IMR-90 (cell line): ENCODE data around the gene DCDC2B. TPM values are rescaled to one million over a fixed set of nuclear protein-coding genes. Genes with fewer than 3 reads are reported as not detected.
A peak's percentile ranks its signal among the peaks of the same experiment; 100 is the strongest.

ENCODE experiments used
- ATAC-seq: fragments of 200-7000 bp; cut with Tn5 transposase; 2 replicates; pipeline ENCODE4 v1.9.1; 2020; ENCODE audit warnings: low read depth, mild to moderate bottlenecking, moderate library complexity
- BruUV-seq: library from RNA; stranded (reverse); fragments of 400-500 nt; replicated peaks from 2 replicates; lab custom pipeline; 2021; lab: Mats Ljungman, UMichigan
- CTCF ChIA-PET: fragments of 300-600 bp; formaldehyde crosslinking; extraction: SDS; loops from one replicate; lab custom pipeline; 2021; ENCODE audit warnings: antibody characterized with exemption; lab: Yijun Ruan, JAX
- POLR2A ChIA-PET: fragments of 300-600 bp; sonication (Branson Sonifier 250); formaldehyde crosslinking; loops from one replicate; lab custom pipeline; 2022; ENCODE audit warnings: antibody characterized with exemption; ENCODE audit not compliant: unreplicated experiment; lab: Charles Lee
- DNase-seq: peaks from one replicate; pipeline ENCODE4 v3.0.0; 2013
- H2AFZ ChIP-seq: replicated peaks from 2 replicates; pipeline ENCODE3; 2013; ENCODE audit warnings: low read length, mild to moderate bottlenecking; ENCODE audit not compliant: poor library complexity
- H2AK5ac ChIP-seq: 2 replicates; pipeline ENCODE4 v1.6.1; 2013; ENCODE audit warnings: low read depth, low read length, inconsistent platforms
- H2AK9ac ChIP-seq: replicated peaks from 2 replicates; pipeline ENCODE3; 2013; ENCODE audit warnings: mild to moderate bottlenecking, low read depth, low read length, moderate library complexity; ENCODE audit not compliant: poor library complexity
- H2BK120ac ChIP-seq: 2 replicates; pipeline ENCODE4 v1.6.1; 2013; ENCODE audit warnings: low read depth, low read length, inconsistent platforms
- H2BK15ac ChIP-seq: 3 replicates; pipeline ENCODE4 v1.6.1; 2013; ENCODE audit warnings: low read depth, low read length, inconsistent platforms
- H2BK20ac ChIP-seq: 2 replicates; pipeline ENCODE4 v1.6.1; 2013; ENCODE audit warnings: low read depth, mild to moderate bottlenecking, inconsistent platforms, low read length, moderate library complexity
- H2BK5ac ChIP-seq: 2 replicates; pipeline ENCODE4 v1.6.1; 2013; ENCODE audit warnings: mild to moderate bottlenecking, low read depth, low read length, inconsistent platforms; ENCODE audit not compliant: poor library complexity, severe bottlenecking
- H3K14ac ChIP-seq: replicated peaks from 2 replicates; pipeline ENCODE4 v1.6.1; 2013; ENCODE audit warnings: low read depth, low read length, inconsistent platforms
- H3K18ac ChIP-seq: 2 replicates; pipeline ENCODE4 v1.6.1; 2013; ENCODE audit warnings: low read depth, low read length, control low read depth
- H3K23ac ChIP-seq: 2 replicates; pipeline ENCODE4 v1.6.1; 2013; ENCODE audit warnings: low read depth, low read length, inconsistent platforms
- H3K27ac ChIP-seq: 2 replicates; pipeline ENCODE4 v1.5.1; 2013; ENCODE audit warnings: mild to moderate bottlenecking, control low read depth, low read length; ENCODE audit not compliant: insufficient read depth
- H3K27me3 ChIP-seq: 2 replicates; pipeline ENCODE4 v1.6.1; 2013; ENCODE audit warnings: low read length; ENCODE audit not compliant: control insufficient read depth, insufficient read depth
- H3K36me3 ChIP-seq: 2 replicates; pipeline ENCODE4 v1.6.1; 2013; ENCODE audit warnings: low read length, mixed read lengths; ENCODE audit not compliant: control insufficient read depth, insufficient read depth
- H3K4ac ChIP-seq: 2 replicates; pipeline ENCODE4 v1.6.1; 2013; ENCODE audit warnings: low read depth, low read length, inconsistent platforms
- H3K4me1 ChIP-seq: 2 replicates; pipeline ENCODE4 v1.6.1; 2013; ENCODE audit warnings: low read length, mixed read lengths; ENCODE audit not compliant: control insufficient read depth, insufficient read depth
- H3K4me2 ChIP-seq: 2 replicates; pipeline ENCODE4 v1.6.1; 2013; ENCODE audit warnings: low read depth, mild to moderate bottlenecking, control low read depth, low read length, moderate library complexity
- H3K4me3 ChIP-seq: 2 replicates; pipeline ENCODE4 v1.5.1; 2013; ENCODE audit warnings: low read depth, mild to moderate bottlenecking, control low read depth, low read length, moderate library complexity; ENCODE audit not compliant: insufficient read depth
- H3K56ac ChIP-seq: 2 replicates; pipeline ENCODE4 v1.6.1; 2013; ENCODE audit warnings: low read length, inconsistent platforms; ENCODE audit not compliant: insufficient read depth; ENCODE audit errors: extremely low read depth
- H3K79me1 ChIP-seq, 2 experiments: 2 replicates each; pipeline ENCODE4 v1.6.1; 2013; ENCODE audit warnings: low read length in 2 of 2, inconsistent platforms in 1 of 2, low read depth in 1 of 2
- H3K9ac ChIP-seq: 2 replicates; pipeline ENCODE4 v1.6.1; 2013; ENCODE audit warnings: low read depth, low read length, control low read depth
- H3K9me1 ChIP-seq: 2 replicates; pipeline ENCODE4 v1.6.1; 2013; ENCODE audit warnings: low read length, inconsistent platforms; ENCODE audit not compliant: insufficient read depth
- H3K9me3 ChIP-seq: 2 replicates; pipeline ENCODE4 v1.6.1; 2013; ENCODE audit warnings: low read length; ENCODE audit not compliant: control insufficient read depth, insufficient read depth
- H4K20me1 ChIP-seq: 2 replicates; pipeline ENCODE4 v1.6.1; 2013; ENCODE audit warnings: low read length, inconsistent platforms; ENCODE audit not compliant: insufficient read depth
- H4K5ac ChIP-seq: 2 replicates; pipeline ENCODE4 v1.6.1; 2013; ENCODE audit warnings: mild to moderate bottlenecking, low read depth, low read length, control low read depth
- H4K8ac ChIP-seq, 2 experiments: 2 replicates each; pipeline ENCODE4 v1.6.1; 2013; ENCODE audit warnings: low read depth in 2 of 2, low read length in 2 of 2, control low read depth in 1 of 2, inconsistent platforms in 1 of 2
- H4K91ac ChIP-seq: 2 replicates; pipeline ENCODE4 v1.6.1; 2013; ENCODE audit warnings: low read depth, low read length, inconsistent platforms; ENCODE audit not compliant: insufficient read depth
- BHLHE40 ChIP-seq: fragments of 150-350 bp; IDR thresholded peaks from 2 replicates; pipeline ENCODE4 v1.6.1; 2016; ENCODE audit warnings: mild to moderate bottlenecking, low read depth, low read length
- CEBPB ChIP-seq: IDR thresholded peaks from 2 replicates; pipeline ENCODE4 v1.6.1; 2012; ENCODE audit warnings: low read depth, low read length, improper control_type of control experiment
- CHD1 ChIP-seq: IDR thresholded peaks from 2 replicates; pipeline ENCODE4 v1.6.1; 2012; ENCODE audit warnings: low read depth, low read length, improper control_type of control experiment
- FOS ChIP-seq: fragments of 150-350 bp; IDR thresholded peaks from 2 replicates; pipeline ENCODE4 v1.6.1; 2016; ENCODE audit warnings: low read depth, low read length
- MAFK ChIP-seq: IDR thresholded peaks from 2 replicates; pipeline ENCODE4 v1.6.1; 2012; ENCODE audit warnings: low read depth, low read length, improper control_type of control experiment
- MAZ ChIP-seq: IDR thresholded peaks from 2 replicates; pipeline ENCODE4 v1.6.1; 2012; ENCODE audit warnings: low read depth, mild to moderate bottlenecking, low read length, improper control_type of control experiment, moderate library complexity, borderline replicate concordance
- MXI1 ChIP-seq: IDR thresholded peaks from 2 replicates; pipeline ENCODE4 v1.6.1; 2012; ENCODE audit warnings: low read depth, mild to moderate bottlenecking, low read length, moderate library complexity, borderline replicate concordance
- NFE2L2 ChIP-seq: fragments of 150-350 bp; IDR thresholded peaks from 2 replicates; pipeline ENCODE4 v1.6.1; 2016; ENCODE audit warnings: low read depth, mild to moderate bottlenecking, low read length
- POLR2A ChIP-seq: IDR thresholded peaks from 2 replicates; pipeline ENCODE4 v1.6.1; 2012; ENCODE audit warnings: mild to moderate bottlenecking, low read depth, low read length
- RAD21 ChIP-seq: IDR thresholded peaks from 2 replicates; pipeline ENCODE4 v1.6.1; 2012; ENCODE audit warnings: low read length, improper control_type of control experiment
- RCOR1 ChIP-seq: IDR thresholded peaks from 2 replicates; pipeline ENCODE4 v1.6.1; 2012; ENCODE audit warnings: mild to moderate bottlenecking, low read length, improper control_type of control experiment; ENCODE audit not compliant: insufficient replicate concordance
- RFX5 ChIP-seq: IDR thresholded peaks from 2 replicates; pipeline ENCODE4 v1.8.0; 2012; ENCODE audit warnings: low read depth, mild to moderate bottlenecking, low read length, moderate library complexity
- SMC3 ChIP-seq: fragments of 150-350 bp; IDR thresholded peaks from 2 replicates; pipeline ENCODE4 v1.6.1; 2016; ENCODE audit warnings: low read depth, mild to moderate bottlenecking, antibody characterized with exemption, low read length, moderate library complexity
- WGBS, 2 experiments: methylation state at CpG; one replicate each; pipeline versions ENCODE4 v1.1.5 to v1.1.7; 2013; ENCODE audit warnings: missing lambda C conversion rate in 2 of 2; ENCODE audit not compliant: insufficient read length in 1 of 2; ENCODE audit errors: extremely low coverage in 2 of 2; 5-methylcytosine and 5-hydroxymethylcytosine counted together
- dilution Hi-C: fragments of 300-500 bp; cut with HindIII; formaldehyde crosslinking; loops from one replicate; pipeline ENCODE4 v1.14.3; 2018; ENCODE audit warnings: low sequenced_read_pairs; ENCODE audit not compliant: unreplicated experiment
- in situ Hi-C: fragments of 300-500 bp; cut with MboI; formaldehyde crosslinking; loops from 3 replicates; pipeline ENCODE4 v1.14.3; 2019; ENCODE audit warnings: low sequenced_read_pairs, inconsistent platforms, mixed read lengths
- intact Hi-C: fragments of 100-400 bp; cut with micrococcal nuclease; formaldehyde crosslinking; loops from 2 replicates; pipeline ENCODE4 v1.10.0; 2022
- polyA plus RNA-seq, 3 experiments: library from polyadenylated mRNA; depleted of rRNA; stranded (reverse); fragments of >200 nt; gene quantifications; 2 replicates each; pipeline ENCODE4 v1.2.3, GENCODE V29; 2012; ENCODE audit warnings: low replicate concordance in 1 of 3
- total RNA-seq: library from RNA; depleted of rRNA; stranded (reverse); fragments of >200 nt; gene quantifications from 2 replicates; pipeline ENCODE4 v1.2.3, GENCODE V29; 2012
- TF ChIP-seq, protein P1 (sequence below): conservative IDR thresholded peaks from 2 replicates; pipeline ENCODE4 v1.5.1; 2012; ENCODE audit warnings: mild to moderate bottlenecking, low read depth, low read length, improper control_type of control experiment
- TF ChIP-seq, protein P2 (sequence below): fragments of 150-350 bp; IDR thresholded peaks from 2 replicates; pipeline ENCODE4 v1.6.1; 2017; ENCODE audit warnings: mild to moderate bottlenecking, antibody characterized with exemption, low read length, low read depth
- TF ChIP-seq, protein P3 (sequence below): fragments of 150-350 bp; IDR thresholded peaks from 2 replicates; pipeline ENCODE4 v1.6.1; 2016; ENCODE audit warnings: low read depth, mild to moderate bottlenecking, low read length, moderate library complexity, borderline replicate concordance

DCDC2B gene
- total and polyA plus RNA-seq, 2 of the 4 experiments (the other 2 are of a cell fraction): not detected

DNA sequence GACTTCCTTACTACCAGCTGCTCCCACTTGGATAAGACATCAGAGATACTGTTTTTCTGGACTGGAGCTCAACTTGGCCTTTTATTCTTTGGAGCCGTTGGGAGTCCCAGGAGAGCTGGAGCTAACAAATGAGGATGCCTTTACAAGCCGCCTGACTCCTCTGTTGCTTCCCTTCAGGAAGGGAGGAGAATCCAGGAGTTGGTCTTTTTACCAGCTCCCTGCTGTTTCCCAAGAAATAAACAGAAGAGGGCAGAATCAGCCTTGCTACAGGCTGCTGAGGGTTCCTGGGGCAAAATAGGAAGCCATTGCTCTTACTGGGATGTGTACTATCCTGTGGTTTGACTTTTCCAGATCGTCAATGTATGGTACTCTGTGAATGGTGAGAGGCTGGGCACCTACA lies 14.8 kb downstream of the DCDC2B start:
- Histone ChIP-seq H4K20me1 (0 out of 2 replicates have a peak, but pooled peaks cover 10% of the 10 kb centered on the region), H3K4me1 (peaks cover 12% of the 10 kb centered on the region), H4K8ac (0 out of 4 replicates have a peak overlapping the region, but pooled peaks of 1 of the 2 experiments have one; percentile 47), H3K9ac (no peak overlapping the region), H2AK9ac (no peak overlapping the region), H2BK20ac (no peak overlapping the region), H2BK5ac (no peak overlapping the region), H3K9me3 (no peaks in the 10 kb centered on the region), H3K27ac (no peak overlapping the region), H3K27me3 (no peaks in the 10 kb centered on the region), H3K9me1 (peaks cover 16% of the 10 kb centered on the region), H3K56ac (no peak overlapping the region), H3K79me1 (peaks cover 37 to 75% of the 10 kb centered on the region in 2 experiments), H3K14ac (no peak overlapping the region), H3K36me3 (peaks cover 39% of the 10 kb centered on the region), H2BK15ac (no peak overlapping the region), H4K5ac (no peak overlapping the region), H3K4me2 (peak overlapping the region; percentile 13; the same call in 1 of the 2 replicates), H3K18ac (no peak overlapping the region), H2AK5ac (no peak overlapping the region), H2BK120ac (no peak overlapping the region), H3K23ac (0 out of 2 replicates have a peak overlapping the region, but pooled peaks have one; percentile 18), H3K4ac (no peak overlapping the region), H4K91ac (no peak overlapping the region), H2AFZ (no peak overlapping the region), H3K4me3 (no peak overlapping the region)
- no peak for ATAC-seq
- ChIA-PET POLR2A (no interaction called here), CTCF (no interaction called here)
- DNase-seq: no peak
- no TSS peak for BruUV-seq
- dilution Hi-C loops (no loop called here), intact Hi-C loops (loop anchor here (5.0 kb wide), 1 partner anchor 69 kb away; the partner anchor contains the start of gene HDAC1), in situ Hi-C loops (no loop called here)
- TF ChIP-seq MAZ (no peak), NFE2L2 (no peak), CEBPB (no peak), SMC3 (no peak), POLR2A (no peak), MXI1 (no peak), RCOR1 (no peak), RAD21 (no peak), CHD1 (no peak), BHLHE40 (no peak), MAFK (no peak), RFX5 (no peak), FOS (no peak)
- TF ChIP-seq, protein P1, sequence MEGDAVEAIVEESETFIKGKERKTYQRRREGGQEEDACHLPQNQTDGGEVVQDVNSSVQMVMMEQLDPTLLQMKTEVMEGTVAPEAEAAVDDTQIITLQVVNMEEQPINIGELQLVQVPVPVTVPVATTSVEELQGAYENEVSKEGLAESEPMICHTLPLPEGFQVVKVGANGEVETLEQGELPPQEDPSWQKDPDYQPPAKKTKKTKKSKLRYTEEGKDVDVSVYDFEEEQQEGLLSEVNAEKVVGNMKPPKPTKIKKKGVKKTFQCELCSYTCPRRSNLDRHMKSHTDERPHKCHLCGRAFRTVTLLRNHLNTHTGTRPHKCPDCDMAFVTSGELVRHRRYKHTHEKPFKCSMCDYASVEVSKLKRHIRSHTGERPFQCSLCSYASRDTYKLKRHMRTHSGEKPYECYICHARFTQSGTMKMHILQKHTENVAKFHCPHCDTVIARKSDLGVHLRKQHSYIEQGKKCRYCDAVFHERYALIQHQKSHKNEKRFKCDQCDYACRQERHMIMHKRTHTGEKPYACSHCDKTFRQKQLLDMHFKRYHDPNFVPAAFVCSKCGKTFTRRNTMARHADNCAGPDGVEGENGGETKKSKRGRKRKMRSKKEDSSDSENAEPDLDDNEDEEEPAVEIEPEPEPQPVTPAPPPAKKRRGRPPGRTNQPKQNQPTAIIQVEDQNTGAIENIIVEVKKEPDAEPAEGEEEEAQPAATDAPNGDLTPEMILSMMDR: no peak
- TF ChIP-seq, protein P2, sequence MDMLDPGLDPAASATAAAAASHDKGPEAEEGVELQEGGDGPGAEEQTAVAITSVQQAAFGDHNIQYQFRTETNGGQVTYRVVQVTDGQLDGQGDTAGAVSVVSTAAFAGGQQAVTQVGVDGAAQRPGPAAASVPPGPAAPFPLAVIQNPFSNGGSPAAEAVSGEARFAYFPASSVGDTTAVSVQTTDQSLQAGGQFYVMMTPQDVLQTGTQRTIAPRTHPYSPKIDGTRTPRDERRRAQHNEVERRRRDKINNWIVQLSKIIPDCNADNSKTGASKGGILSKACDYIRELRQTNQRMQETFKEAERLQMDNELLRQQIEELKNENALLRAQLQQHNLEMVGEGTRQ: no peak
- TF ChIP-seq, protein P3, sequence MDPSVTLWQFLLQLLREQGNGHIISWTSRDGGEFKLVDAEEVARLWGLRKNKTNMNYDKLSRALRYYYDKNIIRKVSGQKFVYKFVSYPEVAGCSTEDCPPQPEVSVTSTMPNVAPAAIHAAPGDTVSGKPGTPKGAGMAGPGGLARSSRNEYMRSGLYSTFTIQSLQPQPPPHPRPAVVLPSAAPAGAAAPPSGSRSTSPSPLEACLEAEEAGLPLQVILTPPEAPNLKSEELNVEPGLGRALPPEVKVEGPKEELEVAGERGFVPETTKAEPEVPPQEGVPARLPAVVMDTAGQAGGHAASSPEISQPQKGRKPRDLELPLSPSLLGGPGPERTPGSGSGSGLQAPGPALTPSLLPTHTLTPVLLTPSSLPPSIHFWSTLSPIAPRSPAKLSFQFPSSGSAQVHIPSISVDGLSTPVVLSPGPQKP: no peak
- 100% methylated on average over 2 of the region's 3 CpGs; no CpG with 5 or more reads in 1 of the 2 experiments for WGBS, 2 experiments
